Esophagus muscularis mucosa (tissue), 4 donors: ENCODE measurements around the gene TMEM131. TPM values are rescaled to one million over a fixed set of nuclear protein-coding genes. Genes with fewer than 3 reads are reported as not detected.

Source experiments
- DNase-seq: peaks from one replicate; pipeline ENCODE4 v3.0.0-alpha.2; 2017; ENCODE audit errors: extremely low spot score
- H3K27ac ChIP-seq, 4 donors: fragments of 200-600 bp; sonication (generic); replicated peaks in 1 of 4; 1 replicate in 3 of 4; 2 replicates in 1 of 4; pipeline ENCODE4 v1.5.1; 2016 to 2019; ENCODE audit warnings: mild to moderate bottlenecking in 1 of 4
- H3K27me3 ChIP-seq, 4 donors: fragments of 200-600 bp; sonication (generic); one replicate each; pipeline versions ENCODE4 v1.5.1 to v1.6.0; 2016 to 2019
- H3K36me3 ChIP-seq, 4 donors: fragments of 200-600 bp; sonication (generic); one replicate each; pipeline ENCODE4 v1.5.1; 2016 to 2019
- H3K4me1 ChIP-seq, 4 donors: fragments of 200-600 bp; sonication (generic); one replicate each; pipeline ENCODE4 v1.5.1; 2016 to 2019
- H3K4me3 ChIP-seq, 4 donors: fragments of 200-600 bp; sonication (generic); 1 replicate in 2 of 4; 2 replicates in 2 of 4; pipeline ENCODE4 v1.5.1; 2016 to 2019; ENCODE audit warnings: mild to moderate bottlenecking in 4 of 4, moderate library complexity in 1 of 4
- H3K9me3 ChIP-seq, 4 donors: fragments of 200-600 bp; sonication (generic); 1 replicate in 3 of 4; 2 replicates in 1 of 4; pipeline ENCODE4 v1.5.1; 2016 to 2019
- CTCF ChIP-seq, 3 experiments: fragments of 200-600 bp in 2 of 3; fragments of 450-650 bp in 1 of 3; sonication (generic) in 2 of 3; IDR thresholded peaks; one replicate each; pipeline ENCODE4 v1.5.1; 2017 to 2019; ENCODE audit warnings: antibody characterized with exemption in 3 of 3, mild to moderate bottlenecking in 2 of 3, moderate library complexity in 1 of 3
- EP300 ChIP-seq: sonication (generic); formaldehyde crosslinking; IDR thresholded peaks from one replicate; pipeline ENCODE4 v1.6.1; 2017; ENCODE audit warnings: antibody characterized with exemption
- POLR2A ChIP-seq: fragments of 450-650 bp; IDR thresholded peaks from one replicate; pipeline ENCODE4 v1.6.1; 2017; ENCODE audit warnings: antibody characterized with exemption, moderate library complexity, mild to moderate bottlenecking, low read depth
- POLR2AphosphoS5 ChIP-seq, 2 donors: sonication (generic); formaldehyde crosslinking; IDR thresholded peaks; one replicate each; pipeline ENCODE4 v1.6.1; 2017; ENCODE audit warnings: antibody characterized with exemption in 2 of 2
- WGBS: methylation state at CpG from one replicate; pipeline ENCODE4 v1.1.5; 2018; 5-methylcytosine and 5-hydroxymethylcytosine counted together
- intact Hi-C: fragments of 100-400 bp; cut with DNase I; formaldehyde crosslinking; loops from one replicate; pipeline ENCODE4 v1.15.1; 2023
- total RNA-seq, 4 donors: library from RNA; depleted of rRNA; stranded (reverse); fragments of >200 nt; gene quantifications; one replicate each; pipeline versions ENCODE4 v1.1.0 to v1.2.1, GENCODE V29; 2016

The TMEM131 gene
- total RNA-seq, 4 donors from 2014 or later, result 23.9 to 34.1 (median 26.5) TPM

DNA sequence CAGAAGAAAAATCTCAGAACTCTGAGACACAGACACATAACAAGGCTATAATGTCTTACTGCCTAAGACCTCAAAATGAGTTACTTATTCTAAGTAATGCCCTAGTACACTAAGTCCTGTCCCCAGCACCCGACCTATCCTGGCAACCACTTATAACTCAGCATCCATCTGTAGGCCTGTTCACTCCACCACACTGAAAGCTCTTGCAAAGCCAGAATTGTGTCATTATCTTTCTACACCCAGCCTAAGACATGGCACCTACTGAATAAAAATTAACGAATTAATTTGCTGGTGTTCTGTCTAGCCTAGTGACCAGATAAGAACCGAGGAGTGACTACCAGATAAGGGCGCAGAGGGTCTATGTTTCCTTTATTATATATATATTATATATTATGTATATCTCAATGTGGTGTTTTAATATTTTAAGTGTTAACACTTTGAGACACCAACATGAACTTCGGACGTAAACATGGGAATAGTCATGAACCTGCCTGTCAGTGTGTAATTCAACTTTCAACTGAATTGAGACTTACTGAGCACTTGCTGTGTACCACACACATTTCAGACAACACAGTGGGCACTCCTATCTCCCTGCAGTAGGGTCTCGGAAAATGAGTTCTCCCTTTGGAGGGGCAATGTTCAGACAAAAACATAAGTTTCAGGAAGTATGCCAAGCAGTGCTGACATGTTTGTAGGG is 27.7 kb downstream of the TMEM131 start:
- Histone ChIP-seq H3K4me1 (peaks cover 16 to 67% (median 40%) of the 10 kb centered on the region in 4 donors), H3K9me3 (no peaks in the 10 kb centered on the region), H3K27ac (no peak overlapping the region), H3K36me3 (no peaks in the 10 kb centered on the region), H3K4me3 (no peak overlapping the region), H3K27me3 (no peaks in the 10 kb centered on the region)
- TF ChIP-seq POLR2A (no peak), EP300 (no peak), CTCF (IDR thresholded peaks at IDR 0.05) (no peak), POLR2AphosphoS5 (IDR thresholded peaks at IDR 0.05) (no peak)
- no peak for DNase-seq
- intact Hi-C loops, result no loop called here
- 93% methylated on average over 7 of the region's 7 CpGs for WGBS

DNA sequence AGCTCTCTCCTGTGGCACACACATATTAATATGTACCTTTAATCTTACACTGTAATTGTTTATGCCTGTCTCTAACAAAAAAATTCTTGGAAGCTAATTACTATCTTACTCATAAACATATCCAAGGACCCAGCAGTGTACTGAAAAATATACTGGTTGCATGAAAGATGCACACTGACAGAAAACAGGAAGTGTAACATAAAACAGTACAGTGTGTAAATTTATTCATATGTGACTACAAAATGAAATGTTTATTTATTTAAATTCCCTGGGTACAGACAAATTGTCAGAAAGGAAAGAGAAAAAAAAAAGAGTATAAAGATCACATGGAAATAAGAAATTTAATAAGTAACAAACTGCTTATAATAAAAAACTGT is 28.5 kb downstream of the TMEM131 start:
- TF ChIP-seq CTCF (IDR thresholded peaks at IDR 0.05), result no peak
- TF ChIP-seq POLR2A, result no peak
- TF ChIP-seq POLR2AphosphoS5 (IDR thresholded peaks at IDR 0.05), result no peak
- no peak for TF ChIP-seq EP300
- intact Hi-C loops, result no loop called here

GRCh38 chr2:97966545-97967215 is 29.1 kb downstream of the TMEM131 start:
- Histone ChIP-seq H3K9me3 (no peaks in the 10 kb centered on the region), H3K27ac (no peak overlapping the region), H3K27me3 (no peaks in the 10 kb centered on the region), H3K36me3 (no peaks in the 10 kb centered on the region), H3K4me3 (no peak overlapping the region), H3K4me1 (peaks cover 16 to 73% (median 40%) of the 10 kb centered on the region in 4 donors)
- WGBS, result 87% methylated on average over 3 of the region's 3 CpGs
- TF ChIP-seq POLR2AphosphoS5 (IDR thresholded peaks at IDR 0.05), result no peak
- TF ChIP-seq POLR2A, result no peak
- TF ChIP-seq EP300, result no peak
- no peak for TF ChIP-seq CTCF (IDR thresholded peaks at IDR 0.05)
- no peak for DNase-seq
- intact Hi-C loops, result no loop called here

More for the DNA sequence above, 28.5 kb downstream of the TMEM131 start:
- no peaks in the 10 kb centered on the region for H3K27me3 ChIP-seq
- no peak overlapping the region for H3K4me3 ChIP-seq
- DNase-seq, result no peak
- H3K9me3 ChIP-seq, result no peaks in the 10 kb centered on the region
- H3K4me1 ChIP-seq, result peaks cover 16 to 76% (median 40%) of the 10 kb centered on the region in 4 donors
- H3K27ac ChIP-seq, result no peak overlapping the region
- H3K36me3 ChIP-seq, result no peaks in the 10 kb centered on the region

DNA sequence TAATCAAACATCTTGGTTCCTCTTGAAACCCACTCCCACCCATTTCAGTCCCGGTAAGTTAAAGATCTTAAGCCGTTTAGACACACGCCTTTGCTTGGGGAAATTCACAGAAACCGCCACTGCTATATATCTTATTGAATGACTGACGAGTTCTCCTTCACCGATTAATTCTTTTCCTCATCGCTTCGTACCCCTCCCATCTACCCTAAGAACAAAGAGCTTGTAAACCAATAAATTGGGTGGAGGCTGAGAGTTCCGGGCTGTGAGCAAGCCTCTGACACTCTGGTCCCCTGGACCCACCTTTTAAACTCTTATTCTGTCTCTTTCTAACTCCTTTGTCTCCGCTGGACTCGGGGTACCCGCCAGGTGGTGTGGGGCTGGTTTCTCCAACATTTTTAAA is 30.6 kb downstream of the TMEM131 start:
- DNase-seq, result no peak
- 92% methylated on average over 12 of the region's 12 CpGs for WGBS
- intact Hi-C loops, result no loop called here
- no peak overlapping the region for H3K4me3 ChIP-seq
- no peaks in the 10 kb centered on the region for H3K36me3 ChIP-seq
- H3K9me3 ChIP-seq, result no peaks in the 10 kb centered on the region
- H3K27me3 ChIP-seq, result no peaks in the 10 kb centered on the region
- TF ChIP-seq POLR2A, result no peak
- no peak for TF ChIP-seq EP300
- no peak for TF ChIP-seq CTCF (IDR thresholded peaks at IDR 0.05)
- no peak for TF ChIP-seq POLR2AphosphoS5 (IDR thresholded peaks at IDR 0.05)
- peaks cover 16 to 60% (median 37%) of the 10 kb centered on the region in 4 donors for H3K4me1 ChIP-seq
- no peak overlapping the region for H3K27ac ChIP-seq
